ENCODE data around the gene IGF2BP2.
"Not testable (repeated sequence)": the region's sequence is repeated elsewhere in the genome, so short reads cannot be mapped to it uniquely, and the experiment has no call there.

IGF2BP2 gene

GRCh38 chr3:185661296-185661695, 163.5 kb downstream of the IGF2BP2 start:
- not testable (repeated sequence) for DNase-seq (ENCODE audit: low read depth in 2 of 2)

- peak; percentile 12 to 36 for DNase-seq (ENCODE audit: low read depth in 2 of 2)
Measured at GRCh38 chr3:185659942-185660921, 164.6 kb downstream of the IGF2BP2 start.

GRCh38 chr3:185658943-185659342, 165.9 kb downstream of the IGF2BP2 start:
- no peak for DNase-seq (ENCODE audit: low read depth in 2 of 2)

- DNase-seq (ENCODE audit: low read depth in 2 of 2) = no peak
Measured at GRCh38 chr3:185658504-185658912, 166.3 kb downstream of the IGF2BP2 start.

- DNase-seq (ENCODE audit: low read depth in 2 of 2) = no peak
Measured at GRCh38 chr3:185657691-185658503, 166.9 kb downstream of the IGF2BP2 start.

- no peak for DNase-seq (ENCODE audit: low read depth in 2 of 2)
Measured at GRCh38 chr3:185657211-185657610, 167.6 kb downstream of the IGF2BP2 start.

GRCh38 chr3:185656321-185656840, 168.5 kb downstream of the IGF2BP2 start:
- no peak for DNase-seq (ENCODE audit: low read depth in 2 of 2)

- DNase-seq (ENCODE audit: low read depth in 2 of 2) = no peak
Measured at GRCh38 chr3:185655426-185656320, 169.2 kb downstream of the IGF2BP2 start.

GRCh38 chr3:185654758-185655145, 170.1 kb downstream of the IGF2BP2 start:
- no peak for DNase-seq (ENCODE audit: low read depth in 2 of 2)

GRCh38 chr3:185653949-185654757, 170.7 kb downstream of the IGF2BP2 start:
- DNase-seq (ENCODE audit: low read depth in 2 of 2) = no peak

- no peak for DNase-seq (ENCODE audit: low read depth in 2 of 2)
Measured at GRCh38 chr3:185651971-185652370, 172.9 kb downstream of the IGF2BP2 start.

- no peak for DNase-seq (ENCODE audit: low read depth in 2 of 2)
Measured at GRCh38 chr3:185649414-185649813, 175.4 kb downstream of the IGF2BP2 start.

- DNase-seq (ENCODE audit: low read depth in 2 of 2) = no peak
Measured at GRCh38 chr3:185648396-185648795, 176.4 kb downstream of the IGF2BP2 start.

GRCh38 chr3:185647880-185648210, 177.0 kb downstream of the IGF2BP2 start:
- no peak for DNase-seq (ENCODE audit: low read depth in 2 of 2)

- no peak for DNase-seq (ENCODE audit: low read depth in 2 of 2)
Measured at GRCh38 chr3:185647134-185647879, 177.5 kb downstream of the IGF2BP2 start.

- no peak for DNase-seq (ENCODE audit: low read depth in 2 of 2)
Measured at GRCh38 chr3:185646382-185647133, 178.3 kb downstream of the IGF2BP2 start.

- no peak for DNase-seq (ENCODE audit: low read depth in 2 of 2)
Measured at GRCh38 chr3:185645596-185646381, 179.1 kb downstream of the IGF2BP2 start.

- DNase-seq (ENCODE audit: low read depth in 2 of 2) = not testable (repeated sequence)
Measured at GRCh38 chr3:185645191-185645590, 179.7 kb downstream of the IGF2BP2 start.
